Measurements from ENCODE around the gene PHF19.

The PHF19 gene

DNA sequence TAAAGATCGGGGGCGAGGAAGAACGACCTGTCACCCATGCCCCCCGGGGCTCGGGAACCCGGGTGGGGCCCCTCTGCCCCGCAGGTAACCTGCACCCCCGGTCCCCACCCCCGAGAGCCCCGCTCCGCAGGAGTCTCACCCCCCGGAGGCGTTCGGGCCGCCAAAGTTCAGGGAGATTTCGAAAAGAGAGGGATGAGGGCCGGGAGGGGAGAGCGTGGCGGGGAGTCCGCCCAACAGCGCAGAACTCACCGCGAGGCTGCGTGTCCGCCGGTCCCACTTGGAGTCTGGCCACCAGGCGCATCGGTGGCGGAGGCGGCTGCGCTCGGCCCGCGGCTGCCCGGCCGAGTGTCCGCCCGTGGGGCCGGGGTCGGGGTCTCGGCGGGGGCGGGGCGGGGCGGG, at the start of gene PHF19:
TSS of gene PHF19 (minus strand) at position 347 of the 399 bp plus-strand sequence. CDS start 2,447 bp downstream, outside the sequence.
- no peak for DNase-seq

DNA sequence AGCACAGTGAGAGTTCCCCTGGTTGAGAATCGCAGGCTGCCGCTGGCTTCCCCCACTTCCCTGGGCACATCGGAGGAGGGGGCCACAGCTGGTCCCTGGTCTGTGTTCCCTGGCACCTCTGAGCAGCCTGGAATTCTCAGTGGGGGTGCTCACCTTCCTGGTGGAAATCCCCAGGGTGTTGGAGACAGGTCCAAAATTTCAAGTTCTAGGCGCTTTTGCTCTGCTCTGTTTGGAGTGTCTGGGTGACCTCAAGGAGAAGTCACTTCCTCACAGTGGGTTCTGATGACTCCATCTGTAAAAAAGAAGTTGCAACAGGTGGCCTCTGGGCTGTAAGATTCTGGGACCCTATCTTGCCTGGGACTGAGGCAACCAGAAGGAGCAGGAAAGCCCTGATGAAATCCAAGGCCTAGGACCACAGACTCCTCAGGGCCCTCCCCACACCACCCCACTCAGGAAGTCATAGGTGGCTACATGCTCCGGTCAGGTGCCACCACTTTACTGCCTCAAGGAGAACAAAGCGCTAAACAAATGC, 49.5 kb upstream of the PHF19 start, which contains the start of gene TRAF1:
TSS of gene TRAF1 (minus strand) at position 400 of the 532 bp plus-strand sequence. CDS start 721 bp downstream, outside the sequence.
- DNase-seq, result no peak

DNA sequence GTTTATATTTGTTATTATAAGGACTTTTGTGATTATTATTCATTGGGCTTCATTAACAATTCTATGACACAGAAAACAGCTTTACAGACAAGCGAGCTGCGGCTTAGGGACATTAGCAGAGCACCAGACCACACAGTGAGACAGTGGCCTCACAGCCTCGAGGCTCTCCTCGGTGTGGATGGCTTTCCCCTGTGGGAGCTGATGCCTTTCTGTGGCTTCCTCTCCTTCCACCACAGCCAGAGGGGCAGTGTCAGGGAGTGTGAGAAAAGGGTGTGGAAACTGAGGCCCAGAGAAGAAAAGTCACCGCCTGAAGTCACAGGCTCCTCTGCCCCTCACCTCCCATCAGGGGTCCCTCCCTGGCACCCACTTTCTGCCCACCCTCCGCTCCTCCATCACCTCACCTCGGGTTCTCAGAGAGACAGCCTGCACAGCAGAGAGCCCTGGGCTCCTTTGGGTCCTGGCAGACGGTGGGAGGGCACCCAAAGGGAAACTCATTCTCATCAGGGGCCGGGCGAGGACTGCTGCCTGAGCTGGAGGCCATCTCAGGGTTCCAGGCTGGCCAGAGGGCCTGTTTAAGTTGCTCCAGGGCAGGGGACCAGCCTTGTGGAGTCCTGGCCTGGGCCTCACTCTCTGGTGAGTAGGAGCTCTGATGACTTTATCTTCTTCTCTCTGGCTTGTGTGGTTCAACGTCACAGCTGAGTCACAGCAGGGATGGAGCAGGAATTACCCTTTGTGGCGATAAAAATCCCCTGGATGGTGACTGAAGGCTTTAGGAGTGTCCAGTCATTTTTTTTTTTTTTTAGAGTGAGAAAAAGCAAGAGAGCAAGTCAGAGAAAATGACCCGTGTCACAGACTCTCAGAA, 48.8 kb upstream of the PHF19 start:
- peak; percentile 83 for DNase-seq

DNA sequence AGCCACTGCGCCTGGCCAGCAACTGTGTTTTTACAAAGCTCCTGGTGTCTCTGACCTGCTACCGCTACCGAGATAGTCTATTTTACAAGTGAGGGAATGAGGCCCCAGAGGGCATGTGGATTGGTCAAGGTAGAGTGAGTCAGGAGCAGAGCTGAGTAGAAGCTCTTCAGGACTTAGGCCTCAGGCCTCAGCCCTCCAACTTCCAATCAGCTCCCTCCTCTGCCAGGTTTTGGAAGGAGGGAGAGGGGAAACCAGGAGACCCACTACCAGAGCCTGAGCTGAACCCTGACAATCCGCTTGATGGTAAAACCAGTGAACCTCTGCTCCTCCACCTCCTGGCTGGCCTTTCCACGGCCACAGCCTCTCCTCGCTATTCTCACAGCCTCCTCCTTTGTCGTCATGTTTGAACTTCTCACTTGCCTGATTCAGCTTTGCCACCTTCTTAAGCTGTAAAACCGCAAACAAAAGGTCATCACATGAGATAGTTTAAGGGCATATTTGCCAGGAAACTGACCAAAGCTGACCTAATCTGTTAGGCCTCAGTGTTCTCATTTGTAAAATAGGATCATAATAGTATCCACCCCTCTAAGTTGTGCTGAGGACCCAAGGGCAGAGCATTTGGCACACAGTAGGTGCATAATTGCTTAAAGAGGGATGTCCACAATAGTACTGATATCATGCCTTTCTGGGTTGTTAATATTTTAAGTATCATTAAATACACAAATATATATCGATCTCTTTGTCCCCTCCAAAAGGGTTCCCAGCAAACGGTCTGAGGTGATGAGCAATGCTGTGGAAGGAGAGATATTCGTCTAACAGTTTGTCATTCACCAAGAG, 47.9 kb upstream of the PHF19 start:
- DNase-seq, result no peak

DNA sequence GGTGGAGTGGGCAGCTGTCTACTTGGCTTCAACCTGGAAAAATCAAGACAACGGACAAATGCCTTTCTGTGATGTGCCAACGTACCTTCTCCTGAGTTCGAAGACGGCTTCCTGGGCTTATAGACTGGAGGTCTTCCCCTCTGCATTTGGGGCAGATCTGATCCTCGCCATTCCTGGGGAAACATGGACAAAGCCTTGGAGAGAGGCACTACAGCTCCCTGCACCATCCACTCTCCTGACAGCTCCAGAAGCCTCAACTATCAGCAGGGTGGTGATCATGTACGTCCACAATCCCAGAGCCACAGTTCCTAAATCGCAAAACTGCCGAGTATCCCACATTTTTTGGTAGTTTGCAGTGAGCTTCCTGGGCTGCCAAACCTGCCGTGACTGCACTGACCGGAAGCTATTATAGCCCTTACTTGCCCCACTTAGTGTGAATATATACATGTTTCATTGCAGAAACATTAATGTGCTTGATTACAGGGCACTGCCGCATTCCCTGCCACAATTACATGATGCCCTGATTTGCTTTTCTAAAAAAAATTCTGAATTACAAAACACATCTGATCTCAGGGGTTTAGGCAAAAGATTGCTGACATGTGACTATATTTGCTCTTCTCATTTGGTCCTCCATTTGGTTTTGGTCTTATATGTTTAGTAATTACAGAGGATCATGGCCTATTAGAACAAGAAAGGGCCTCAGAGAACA, 46.8 kb upstream of the PHF19 start:
- DNase-seq, result no peak

DNA sequence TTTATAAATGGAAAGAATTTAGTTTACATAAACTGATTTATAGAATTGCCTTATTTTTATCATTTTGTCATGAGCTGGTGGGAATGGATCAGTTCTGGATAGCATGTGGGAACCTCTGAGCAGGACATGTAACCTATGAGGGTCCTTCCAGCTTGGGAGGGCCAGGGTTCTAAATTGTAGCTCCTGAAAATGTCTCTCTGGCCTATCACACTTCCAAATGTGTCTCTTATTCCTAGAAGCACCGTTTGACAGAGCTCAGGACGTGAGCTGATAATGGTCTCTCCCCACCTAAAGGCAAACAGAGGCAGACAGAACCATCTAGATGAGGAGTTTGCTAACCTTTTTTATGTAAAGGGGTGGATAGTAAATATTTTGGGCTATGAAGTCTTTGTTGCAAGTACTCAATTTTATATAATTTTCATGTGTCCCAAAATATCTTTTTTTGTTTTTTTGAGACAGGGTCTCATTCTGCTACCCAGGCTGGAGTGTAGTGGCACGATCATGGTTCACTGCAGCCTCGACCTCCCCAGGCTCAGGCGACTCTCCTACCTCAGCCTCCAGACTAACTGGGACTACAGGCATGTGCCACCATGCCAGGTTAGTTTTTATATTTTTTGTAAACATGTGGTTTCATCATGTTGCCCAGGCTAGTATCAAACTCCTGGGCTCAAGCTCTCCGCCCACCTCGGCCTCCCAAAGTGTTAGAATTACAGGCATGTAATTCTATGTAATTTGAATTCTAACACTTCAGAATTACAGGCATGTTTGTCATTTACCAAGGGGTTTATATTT, 45.6 kb upstream of the PHF19 start:
- no peak for DNase-seq

DNA sequence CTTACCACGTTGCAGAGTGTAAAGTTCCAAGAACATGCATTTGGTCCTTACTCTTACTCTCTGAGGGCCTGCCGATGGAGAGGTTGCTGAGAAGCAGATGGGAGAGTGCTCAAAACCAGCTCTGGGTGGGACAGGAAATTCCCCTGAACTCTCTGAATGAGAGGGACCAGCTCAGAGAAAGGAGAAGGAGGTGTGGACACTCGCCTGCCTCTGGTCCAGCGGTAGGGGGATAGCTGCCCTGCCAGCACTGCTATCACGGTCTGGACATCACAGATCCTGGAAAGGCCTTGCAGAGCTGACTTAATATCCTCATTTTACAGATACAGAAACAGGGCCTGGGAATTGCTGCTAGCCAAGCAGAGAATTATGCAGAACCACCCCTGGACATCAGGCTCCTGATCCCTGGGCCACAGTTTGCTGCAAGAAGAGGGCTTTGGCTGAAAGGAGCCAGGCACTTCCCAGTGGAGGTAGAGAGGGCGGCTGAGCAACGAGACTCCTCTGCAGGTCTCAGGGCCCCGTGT, 44.7 kb upstream of the PHF19 start:
- DNase-seq, result no peak

DNA sequence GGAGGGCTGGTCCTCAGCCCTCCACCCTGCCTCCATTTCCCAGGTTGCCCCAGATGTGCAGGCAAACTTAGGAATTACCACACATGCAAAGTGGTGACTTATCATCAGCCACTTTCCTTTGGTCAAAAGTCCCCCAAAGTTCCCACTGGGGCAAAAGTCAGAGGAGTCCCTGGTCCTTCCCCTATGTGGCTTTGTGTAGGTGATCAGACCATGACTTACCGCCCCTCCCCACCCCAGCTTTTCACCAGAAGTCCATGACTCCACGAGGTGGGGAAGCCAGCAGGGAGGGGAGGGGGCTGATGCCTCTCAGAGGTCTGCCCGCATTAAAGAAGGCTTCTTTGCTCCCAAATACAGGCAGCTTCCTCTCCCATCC, 43.8 kb upstream of the PHF19 start:
- no peak for DNase-seq

DNA sequence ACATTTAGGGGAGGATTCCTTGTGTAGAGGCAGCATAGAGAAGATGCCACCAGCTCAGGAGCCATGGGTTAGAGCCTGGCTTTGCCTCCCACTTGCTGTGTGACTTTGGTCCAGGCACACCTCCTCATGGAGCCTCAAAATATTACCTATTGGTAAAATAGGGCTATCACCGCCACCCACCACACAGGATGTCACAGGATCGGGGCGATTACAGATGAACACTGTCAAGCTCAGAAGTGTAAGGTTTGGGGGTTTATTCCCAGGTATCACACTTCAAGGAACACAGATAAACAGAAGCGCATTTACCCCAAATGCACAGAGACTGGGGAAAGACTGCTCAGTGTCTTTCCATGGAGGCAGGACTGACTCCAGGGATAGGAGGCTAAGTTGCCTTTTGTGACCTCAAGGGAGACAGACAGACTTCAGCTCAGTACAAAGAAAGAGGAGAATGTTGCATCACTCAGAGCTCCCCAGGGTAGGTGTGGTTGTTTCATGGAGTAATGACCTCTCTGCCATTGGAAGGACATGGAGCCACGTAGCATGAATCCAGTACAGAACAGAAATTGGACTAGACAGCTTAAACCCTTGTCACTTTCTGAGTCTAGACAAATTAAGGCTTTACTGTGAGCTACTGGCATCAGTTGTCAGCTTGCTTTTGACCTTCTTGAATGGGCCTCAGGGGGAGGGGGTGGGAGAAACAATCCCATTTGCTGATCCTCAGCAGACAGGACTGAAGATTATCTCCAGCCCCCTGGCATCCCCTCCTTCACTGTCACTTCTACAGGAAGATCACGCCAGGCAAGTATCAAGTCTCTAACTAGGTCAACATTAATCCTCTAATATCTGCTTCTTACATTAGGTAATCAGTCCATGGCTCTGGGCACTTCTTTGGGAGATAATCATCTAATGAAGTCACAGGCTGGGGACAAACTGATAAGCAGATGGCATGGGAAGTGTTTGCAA, 43.1 kb upstream of the PHF19 start:
- DNase-seq, result no peak

DNA sequence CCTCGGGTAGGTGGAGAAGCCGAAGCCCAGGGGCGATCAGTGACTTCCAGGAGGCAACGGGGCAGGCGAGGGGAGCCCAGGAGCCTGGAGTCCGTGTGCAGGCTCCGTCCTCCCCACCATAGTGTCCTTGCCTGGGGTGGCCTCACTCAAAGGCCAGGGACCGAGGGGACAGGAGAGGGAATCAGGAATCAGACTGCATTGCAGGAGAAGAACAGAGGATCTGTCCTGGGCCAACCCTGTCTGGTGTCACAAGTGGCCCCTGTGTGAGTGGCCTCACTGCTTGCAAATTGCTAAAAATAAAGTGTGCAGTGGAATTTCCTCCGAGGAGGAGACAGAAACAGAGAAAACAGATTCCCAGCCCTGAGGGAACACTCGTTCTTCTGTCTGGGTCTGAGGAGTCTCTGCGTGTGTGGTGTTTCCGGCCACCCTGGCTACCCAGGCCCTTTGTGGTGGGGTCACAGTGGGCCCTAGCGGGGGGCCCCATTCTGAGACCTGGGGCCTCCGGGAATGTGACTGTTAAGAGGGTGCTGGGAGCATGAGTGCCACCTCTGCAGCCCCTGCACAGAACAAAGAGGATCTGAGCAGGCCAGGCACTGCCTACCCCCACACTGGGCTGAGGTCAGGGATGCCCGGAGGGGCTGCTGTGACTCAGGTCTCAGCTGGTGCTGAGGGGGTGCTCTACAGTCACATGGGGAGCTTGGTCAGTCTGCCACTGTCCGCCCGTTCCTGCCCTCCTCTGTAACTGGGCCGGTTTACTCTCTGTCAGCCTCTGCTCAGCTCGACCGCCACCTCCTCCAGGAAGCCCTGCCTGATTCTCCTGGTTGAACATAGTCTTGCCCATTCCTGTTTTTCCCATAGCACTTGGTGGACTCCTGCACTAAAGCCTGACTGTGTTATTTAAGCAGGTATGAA, 42.2 kb upstream of the PHF19 start:
- no peak for DNase-seq

DNA sequence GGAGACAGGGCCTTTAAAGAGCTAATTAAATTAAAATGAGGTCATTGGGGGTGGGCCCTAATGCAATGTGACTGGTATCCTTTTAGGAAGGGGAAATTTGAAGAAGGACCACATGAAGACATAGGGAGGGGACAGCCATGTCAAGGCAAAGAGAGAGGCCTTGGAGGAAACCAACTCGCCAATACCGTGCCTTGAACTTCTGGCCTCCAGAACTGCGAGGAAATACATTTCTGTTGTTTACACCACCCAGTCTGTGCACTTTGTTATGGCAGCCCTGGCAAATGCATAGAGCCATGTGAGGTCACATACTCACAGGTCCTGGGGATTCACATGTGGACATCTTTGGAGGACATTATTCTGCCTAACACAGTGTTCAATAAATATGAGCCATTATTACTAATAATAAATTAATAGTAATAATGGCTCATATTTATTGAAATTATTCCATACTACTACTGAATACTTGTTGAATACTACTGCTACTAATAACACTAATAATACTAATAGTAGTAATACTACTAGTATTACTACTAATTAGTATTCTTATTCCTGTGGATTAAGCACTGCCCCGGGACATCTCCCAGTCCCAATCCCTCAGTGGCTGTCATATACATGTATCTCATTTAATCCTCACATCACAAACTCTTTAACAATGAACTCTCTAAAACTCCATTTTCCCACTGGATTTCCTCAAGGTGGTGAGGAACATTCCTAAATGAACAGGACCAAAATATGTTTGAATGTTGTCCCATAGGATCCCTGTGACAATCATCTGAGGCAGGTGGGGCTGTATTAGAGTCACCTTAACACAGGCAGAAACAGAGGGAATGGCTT, 41.2 kb upstream of the PHF19 start:
- DNase-seq, result no peak

DNA sequence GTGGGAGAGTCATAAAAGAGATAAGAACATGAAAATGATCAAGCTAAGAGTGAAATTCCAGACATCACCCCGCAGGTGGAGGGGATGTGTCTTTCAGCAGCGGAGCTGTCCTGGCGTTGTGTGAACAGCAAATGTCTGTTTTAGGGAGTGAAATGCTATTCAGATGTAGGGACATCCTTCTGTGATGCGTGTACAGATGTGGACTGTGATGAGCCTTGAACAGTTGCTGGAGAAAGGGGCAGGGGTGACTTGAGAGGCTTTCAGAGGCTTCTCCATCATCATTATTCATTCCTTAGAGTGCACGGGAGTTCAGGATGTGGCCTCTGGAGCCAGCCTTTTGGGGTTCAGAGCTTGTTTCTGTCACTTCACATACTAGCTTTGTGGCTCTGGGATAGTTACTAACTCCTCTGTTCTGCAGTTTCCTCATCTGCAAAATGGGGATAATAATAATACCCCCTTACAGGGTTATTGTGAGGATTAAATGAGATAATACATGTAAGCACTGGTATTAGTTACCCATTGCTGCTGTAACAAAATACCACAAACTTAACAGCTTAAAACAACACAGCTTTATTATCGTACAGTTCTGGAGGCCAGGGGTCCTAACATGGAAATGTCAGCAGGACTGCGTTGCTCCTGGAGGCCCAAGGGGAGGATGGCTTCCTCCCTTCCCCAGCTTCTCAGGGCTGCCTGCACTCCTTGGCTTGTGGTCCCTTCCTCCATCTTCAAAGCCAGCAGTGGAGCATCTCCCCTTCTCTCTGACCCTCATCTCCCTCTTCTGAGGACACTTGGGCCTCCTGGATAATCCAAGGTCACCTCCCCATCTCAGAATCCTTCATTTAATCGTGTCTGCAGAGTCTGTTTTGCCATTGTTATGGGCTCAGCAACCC, 40.2 kb upstream of the PHF19 start:
- DNase-seq, result no peak

DNA sequence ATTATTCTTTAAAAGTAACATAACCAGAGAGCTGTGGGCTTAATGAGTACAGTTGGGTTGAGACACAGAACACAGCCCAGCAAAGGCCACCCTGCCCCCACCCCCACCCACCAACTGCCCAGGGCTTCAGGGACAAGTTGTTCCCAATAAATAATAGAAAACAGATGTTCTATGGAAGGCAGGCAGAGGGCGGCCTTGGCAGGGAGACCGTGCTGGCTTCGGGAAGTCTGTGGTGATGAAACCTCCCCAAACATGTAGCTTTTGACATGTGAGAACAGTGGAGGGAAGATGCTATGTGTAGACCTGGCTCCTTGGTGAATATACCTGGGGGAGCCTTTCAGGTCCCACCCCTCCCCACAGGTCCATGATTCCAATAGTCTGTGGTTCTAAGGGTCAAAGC, 39.6 kb upstream of the PHF19 start:
- no peak for DNase-seq

DNA sequence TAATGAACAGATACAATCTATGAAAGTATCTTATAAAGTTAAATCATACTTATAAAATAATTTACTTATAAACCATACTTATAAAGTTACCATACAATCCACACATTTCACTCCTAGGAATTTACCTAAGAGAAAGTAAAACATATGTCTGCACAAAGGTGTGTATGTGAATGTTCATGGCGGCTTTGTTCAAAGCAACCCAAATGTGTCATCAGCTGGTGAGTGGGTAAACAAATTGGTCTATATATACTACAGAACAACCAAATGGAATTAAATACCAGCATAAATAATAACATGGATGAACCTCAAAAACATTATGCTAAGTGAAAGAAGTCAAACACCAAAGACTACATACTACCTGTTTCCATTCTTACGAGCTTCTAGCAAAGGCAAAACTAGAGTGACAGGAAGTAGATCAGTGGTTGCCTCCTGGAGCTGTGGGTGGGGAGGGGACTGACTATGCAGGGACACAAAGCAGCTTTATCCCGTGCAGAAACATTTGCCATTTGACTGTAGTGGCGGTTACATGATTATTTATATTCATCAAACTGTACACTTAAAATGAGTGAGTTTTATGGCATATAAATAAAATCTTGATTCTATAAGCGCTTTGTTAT, 39.0 kb upstream of the PHF19 start:
- DNase-seq, result no peak

DNA sequence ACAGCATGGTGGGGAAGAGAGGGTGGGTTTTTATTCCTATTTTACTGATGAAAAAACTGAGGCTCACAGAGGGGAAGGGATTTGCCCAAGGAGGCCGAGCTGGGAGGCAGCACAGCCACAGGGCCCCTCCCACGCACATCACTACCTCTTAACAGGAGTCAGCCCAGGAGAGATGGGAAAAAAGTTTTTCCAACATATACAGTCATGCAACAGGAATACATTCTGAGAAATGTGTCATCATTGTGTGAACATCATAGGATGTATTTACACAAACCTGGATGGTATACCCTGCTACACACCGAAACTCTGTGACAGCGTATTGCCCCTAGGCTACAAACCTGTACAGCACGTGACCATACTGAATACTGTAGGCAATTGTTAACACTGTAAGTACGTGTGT, 38.0 kb upstream of the PHF19 start:
- DNase-seq, result no peak

DNA sequence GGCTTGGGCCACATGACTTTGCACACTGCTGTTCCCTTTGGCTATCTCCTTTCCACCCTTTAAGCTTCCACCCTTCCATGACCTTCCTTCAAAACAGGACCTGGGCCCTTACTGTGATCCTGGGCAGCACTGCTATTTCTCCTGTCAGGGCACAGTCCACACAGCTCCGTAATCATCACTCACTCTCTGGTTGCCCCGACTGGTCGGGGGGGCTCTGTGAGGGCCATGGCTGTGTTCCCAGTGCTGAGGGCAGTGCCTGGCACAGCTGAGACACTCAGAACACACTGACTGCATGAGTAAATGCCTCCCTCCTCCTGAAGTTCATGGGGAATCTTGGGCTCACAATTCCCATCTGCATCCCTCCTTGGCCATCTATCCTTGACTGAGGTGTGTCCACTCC, 37.4 kb upstream of the PHF19 start:
- peak; percentile 6 for DNase-seq

DNA sequence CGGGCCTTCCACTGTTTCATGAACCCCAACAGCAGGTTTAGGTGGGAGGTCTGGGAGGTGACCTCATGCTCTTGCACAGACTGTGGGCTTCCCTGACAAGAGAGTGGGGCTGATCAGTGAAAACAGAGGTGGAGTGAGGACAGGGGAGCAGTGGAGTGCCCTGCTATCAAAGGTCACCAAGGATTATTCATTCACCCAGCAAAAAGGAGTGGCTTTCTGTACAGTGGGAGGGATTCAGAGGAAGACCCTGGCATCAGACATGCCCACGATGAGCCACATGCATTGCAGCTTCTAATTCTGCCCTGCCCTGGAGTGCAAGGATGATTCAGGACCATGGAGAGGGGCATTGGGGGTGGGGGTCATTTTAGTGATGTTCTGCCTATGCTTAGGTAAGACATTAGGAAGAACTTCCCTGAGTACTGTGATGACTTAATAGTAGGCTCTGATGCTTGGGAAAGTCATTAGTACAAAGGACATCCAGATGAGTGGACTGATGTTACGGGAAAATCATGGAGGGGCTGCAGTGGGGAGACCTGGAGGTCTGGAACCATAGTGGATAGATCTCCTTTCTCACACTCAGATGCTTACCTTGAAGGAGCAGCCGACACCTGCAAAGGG, 36.8 kb upstream of the PHF19 start:
- no peak for DNase-seq
